Liver (tissue), 9 donors: Measurements from ENCODE around the gene MEGF11. TPM values are rescaled to one million over a fixed set of nuclear protein-coding genes. Genes with fewer than 3 reads are reported as not detected.

ENCODE experiments used
- DNase-seq: peaks from one replicate; pipeline ENCODE4 v3.0.0-alpha.2; 2017; ENCODE audit warnings: low spot score
- H3K27ac ChIP-seq, 2 donors: one replicate each; pipeline ENCODE4 v1.7.0; 2013; ENCODE audit warnings: inconsistent platforms in 2 of 2, low read length in 2 of 2, control low read depth in 1 of 2, low read depth in 1 of 2, mild to moderate bottlenecking in 1 of 2
- H3K27me3 ChIP-seq, 4 donors: one replicate each; pipeline versions ENCODE4 v1.6.1 to v1.7.0; 2013; ENCODE audit warnings: low read length in 3 of 4, inconsistent platforms in 1 of 4, mild to moderate bottlenecking in 1 of 4, moderate library complexity in 1 of 4; ENCODE audit not compliant: control insufficient read depth in 4 of 4, insufficient read depth in 4 of 4
- H3K36me3 ChIP-seq, 4 donors: one replicate each; pipeline versions ENCODE4 v1.6.1 to v1.7.0; 2013; ENCODE audit warnings: low read length in 3 of 4, mild to moderate bottlenecking in 3 of 4, low read depth in 1 of 4, moderate library complexity in 1 of 4; ENCODE audit not compliant: control insufficient read depth in 4 of 4, insufficient read depth in 3 of 4
- H3K4me1 ChIP-seq, 4 donors: one replicate each; pipeline versions ENCODE4 v1.6.1 to v1.7.0; 2013; ENCODE audit warnings: low read length in 3 of 4, mild to moderate bottlenecking in 3 of 4, moderate library complexity in 1 of 4; ENCODE audit not compliant: control insufficient read depth in 4 of 4, insufficient read depth in 4 of 4
- H3K4me3 ChIP-seq, 3 donors: one replicate each; pipeline versions ENCODE4 v1.6.1 to v1.7.0; 2013; ENCODE audit warnings: low read length in 3 of 3, control low read depth in 1 of 3, low read depth in 1 of 3, mild to moderate bottlenecking in 1 of 3
- H3K9ac ChIP-seq, 2 donors: one replicate each; pipeline ENCODE4 v1.7.0; 2013; ENCODE audit warnings: low read length in 2 of 2, mild to moderate bottlenecking in 2 of 2, moderate library complexity in 2 of 2, control low read depth in 1 of 2, low read depth in 1 of 2
- H3K9me3 ChIP-seq, 4 donors: one replicate each; pipeline versions ENCODE4 v1.6.1 to v1.7.0; 2013; ENCODE audit warnings: low read length in 3 of 4; ENCODE audit not compliant: control insufficient read depth in 4 of 4
- ATF3 ChIP-seq: IDR thresholded peaks from 2 replicates; pipeline ENCODE4 v1.6.1; 2016; ENCODE audit warnings: antibody characterized with exemption
- CTCF ChIP-seq: fragments of 150-350 bp; IDR thresholded peaks from 2 replicates; pipeline ENCODE4 v1.5.1; 2017; ENCODE audit warnings: improper control_type of control experiment, low read depth, low read length; ENCODE audit not compliant: missing input control
- EGR1 ChIP-seq, 2 donors: IDR thresholded peaks; 2 replicates each; pipeline ENCODE4 v1.6.1; 2016 to 2018; ENCODE audit warnings: antibody characterized with exemption in 2 of 2, low read depth in 2 of 2
- FOXA1 ChIP-seq: IDR thresholded peaks from 2 replicates; pipeline ENCODE4 v1.6.1; 2016; ENCODE audit warnings: antibody characterized with exemption
- FOXA2 ChIP-seq: IDR thresholded peaks from 2 replicates; pipeline ENCODE4 v1.6.1; 2016; ENCODE audit warnings: antibody characterized with exemption
- GABPA ChIP-seq, 2 donors: IDR thresholded peaks in 1 of 2; conservative IDR thresholded peaks in 1 of 2; 2 replicates each; pipeline ENCODE4 v1.6.1; 2016; ENCODE audit warnings: antibody characterized with exemption in 2 of 2, mild to moderate bottlenecking in 1 of 2, moderate library complexity in 1 of 2
- HNF4A ChIP-seq, 2 donors: conservative IDR thresholded peaks; 2 replicates each; pipeline ENCODE4 v1.6.1; 2016; ENCODE audit warnings: antibody characterized with exemption in 2 of 2, mild to moderate bottlenecking in 2 of 2
- HNF4G ChIP-seq: IDR thresholded peaks from 2 replicates; pipeline ENCODE4 v1.6.1; 2016; ENCODE audit warnings: antibody characterized with exemption
- JUND ChIP-seq, 2 donors: IDR thresholded peaks; 2 replicates each; pipeline ENCODE4 v1.6.1; 2016; ENCODE audit warnings: antibody characterized with exemption in 2 of 2
- MAX ChIP-seq: IDR thresholded peaks from 2 replicates; pipeline ENCODE4 v1.6.1; 2016; ENCODE audit warnings: antibody characterized with exemption
- NR2F2 ChIP-seq: IDR thresholded peaks from 2 replicates; pipeline ENCODE4 v1.6.1; 2016; ENCODE audit warnings: antibody characterized with exemption
- RAD21 ChIP-seq, 2 donors: IDR thresholded peaks; 2 replicates each; pipeline ENCODE4 v1.6.1; 2016; ENCODE audit warnings: antibody characterized with exemption in 2 of 2, mild to moderate bottlenecking in 2 of 2
- REST ChIP-seq: IDR thresholded peaks from 2 replicates; pipeline ENCODE4 v1.6.1; 2016; ENCODE audit warnings: antibody characterized with exemption, mild to moderate bottlenecking
- RXRA ChIP-seq, 2 donors: IDR thresholded peaks; 2 replicates each; pipeline ENCODE4 v1.6.1; 2017 to 2018; ENCODE audit warnings: antibody characterized with exemption in 2 of 2, mild to moderate bottlenecking in 1 of 2
- SP1 ChIP-seq: IDR thresholded peaks from 2 replicates; pipeline ENCODE4 v1.6.1; 2018; ENCODE audit warnings: antibody characterized with exemption, mild to moderate bottlenecking
- TAF1 ChIP-seq: conservative IDR thresholded peaks from 2 replicates; pipeline ENCODE4 v1.6.1; 2016; ENCODE audit warnings: antibody characterized with exemption, mild to moderate bottlenecking
- YY1 ChIP-seq: IDR thresholded peaks from 2 replicates; pipeline ENCODE4 v1.6.1; 2016; ENCODE audit warnings: antibody characterized with exemption, mild to moderate bottlenecking
- WGBS: extraction: QIAGEN DNeasy Blood & Tissue Kit; methylation state at CpG from one replicate; pipeline ENCODE4 v1.1.7; 2013; 5-methylcytosine and 5-hydroxymethylcytosine counted together
- polyA plus RNA-seq, 2 donors: library from polyadenylated mRNA; stranded (reverse) in 1 of 2; unstranded in 1 of 2; fragments of 200-250 nt in 1 of 2; fragments of >200 nt in 1 of 2; fragmentation: Nextera tagmentation in 1 of 2; extraction: Ambion mirVana in 1 of 2; gene quantifications; one replicate each; pipeline versions ENCODE4 v1.2.1 to v1.2.3, GENCODE V29; 2013 to 2015
- total RNA-seq, 2 donors: library from RNA; depleted of rRNA; stranded (reverse); fragments of >200 nt; gene quantifications; one replicate each; pipeline ENCODE4 v1.2.3, GENCODE V29; 2014
- TF ChIP-seq, protein P1 (sequence below): IDR thresholded peaks from 2 replicates; pipeline ENCODE4 v1.6.1; 2016; ENCODE audit warnings: antibody characterized with exemption
- donor health status: healthy.
- donor health status: healthy.
- donor health status: healthy.
- donor health status: healthy.
- donor health status: healthy.

MEGF11 gene
- total and polyA plus RNA-seq, 4 donors: under 0.01 to 0.51 (median 0.03) TPM; not detected in 1

- Histone ChIP-seq H3K4me3 (no peak overlapping the region), H3K27me3 (peaks cover 0 to 11% (median under 1%) of the 10 kb centered on the region in 4 donors), H3K9ac (no peak overlapping the region), H3K36me3 (no peaks in the 10 kb centered on the region), H3K27ac (no peak overlapping the region), H3K9me3 (no peaks in the 10 kb centered on the region), H3K4me1 (no peaks in the 10 kb centered on the region)
- WGBS: 69% methylated on average over 5 of the region's 5 CpGs
- no peak for TF ChIP-seq FOXA2
- TF ChIP-seq MAX: no peak
- no peak for TF ChIP-seq EGR1 (IDR thresholded peaks at IDR 0.05; ENCODE audit: low read depth in 2 of 2)
- no peak for TF ChIP-seq TAF1
- DNase-seq: no peak
These were observed 266.4 kb downstream of the MEGF11 start for GRCh38 chr15:65987100-65987499.

GRCh38 chr15:65986416-65986815 lies 267.1 kb downstream of the MEGF11 start:
- peaks cover 0 to 13% (median 2%) of the 10 kb centered on the region in 4 donors for H3K27me3 ChIP-seq
- DNase-seq: no peak
- H3K27ac ChIP-seq: no peak overlapping the region
- H3K4me3 ChIP-seq: no peak overlapping the region
- H3K9me3 ChIP-seq: no peaks in the 10 kb centered on the region
- 50% methylated on average over 2 of the region's 2 CpGs for WGBS
- TF ChIP-seq TAF1 (no peak), NR2F2 (no peak), GABPA (IDR thresholded peaks at IDR 0.05 in 1 of 2, conservative IDR thresholded peaks at IDR 0.05 in 1 of 2) (no peak), EGR1 (IDR thresholded peaks at IDR 0.05; ENCODE audit: low read depth in 2 of 2) (no peak), JUND (IDR thresholded peaks at IDR 0.05) (no peak), MAX (no peak), RXRA (IDR thresholded peaks at IDR 0.05) (no peak), SP1 (no peak), YY1 (no peak), ATF3 (no peak), HNF4G (no peak), HNF4A (conservative IDR thresholded peaks at IDR 0.05) (no peak), REST (no peak), FOXA1 (no peak), RAD21 (IDR thresholded peaks at IDR 0.05) (no peak), CTCF (no peak), FOXA2 (no peak)
- TF ChIP-seq, protein P1, sequence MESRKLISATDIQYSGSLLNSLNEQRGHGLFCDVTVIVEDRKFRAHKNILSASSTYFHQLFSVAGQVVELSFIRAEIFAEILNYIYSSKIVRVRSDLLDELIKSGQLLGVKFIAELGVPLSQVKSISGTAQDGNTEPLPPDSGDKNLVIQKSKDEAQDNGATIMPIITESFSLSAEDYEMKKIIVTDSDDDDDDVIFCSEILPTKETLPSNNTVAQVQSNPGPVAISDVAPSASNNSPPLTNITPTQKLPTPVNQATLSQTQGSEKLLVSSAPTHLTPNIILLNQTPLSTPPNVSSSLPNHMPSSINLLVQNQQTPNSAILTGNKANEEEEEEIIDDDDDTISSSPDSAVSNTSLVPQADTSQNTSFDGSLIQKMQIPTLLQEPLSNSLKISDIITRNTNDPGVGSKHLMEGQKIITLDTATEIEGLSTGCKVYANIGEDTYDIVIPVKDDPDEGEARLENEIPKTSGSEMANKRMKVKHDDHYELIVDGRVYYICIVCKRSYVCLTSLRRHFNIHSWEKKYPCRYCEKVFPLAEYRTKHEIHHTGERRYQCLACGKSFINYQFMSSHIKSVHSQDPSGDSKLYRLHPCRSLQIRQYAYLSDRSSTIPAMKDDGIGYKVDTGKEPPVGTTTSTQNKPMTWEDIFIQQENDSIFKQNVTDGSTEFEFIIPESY: no peak
- H3K4me1 ChIP-seq: no peaks in the 10 kb centered on the region
- H3K9ac ChIP-seq: no peak overlapping the region
- H3K36me3 ChIP-seq: no peaks in the 10 kb centered on the region
